H9 (cell line): ENCODE measurements around the gene TSTD1. TPM values are rescaled to one million over a fixed set of nuclear protein-coding genes. Genes with fewer than 3 reads are reported as not detected.
"Not testable (repeated sequence)": the region's sequence is repeated elsewhere in the genome, so short reads cannot be mapped to it uniquely, and the experiment has no call there.

Experiments used
- DNase-seq: peaks from one replicate; pipeline ENCODE4 v3.0.0-alpha.2; 2017
- H2AFZ ChIP-seq: one replicate; pipeline ENCODE4 v1.6.1; 2013; ENCODE audit warnings: mild to moderate bottlenecking, low read length, control low read depth, moderate library complexity
- H2AK5ac ChIP-seq: 2 replicates; pipeline ENCODE4 v1.6.1; 2013; ENCODE audit warnings: low read length, control low read depth, mixed read lengths; ENCODE audit not compliant: insufficient read length
- H2BK120ac ChIP-seq: one replicate; pipeline ENCODE4 v1.6.1; 2013; ENCODE audit warnings: low read depth, mild to moderate bottlenecking, low read length, control low read depth, inconsistent platforms; ENCODE audit not compliant: poor library complexity, severe bottlenecking
- H2BK12ac ChIP-seq: 2 replicates; pipeline ENCODE4 v1.6.1; 2013; ENCODE audit warnings: low read length, control low read depth, mixed read lengths, low read depth; ENCODE audit not compliant: insufficient read length
- H2BK15ac ChIP-seq: 2 replicates; pipeline ENCODE4 v1.6.1; 2013; ENCODE audit warnings: low read depth, low read length, control low read depth
- H2BK20ac ChIP-seq: one replicate; pipeline ENCODE4 v1.6.1; 2013; ENCODE audit warnings: low read depth, mild to moderate bottlenecking, low read length, control low read depth, inconsistent platforms; ENCODE audit not compliant: poor library complexity, severe bottlenecking
- H2BK5ac ChIP-seq: 2 replicates; pipeline ENCODE4 v1.6.1; 2013; ENCODE audit warnings: low read length, control low read depth, mixed read lengths; ENCODE audit not compliant: insufficient read length
- H3K14ac ChIP-seq: 2 replicates; pipeline ENCODE4 v1.6.1; 2013; ENCODE audit warnings: low read length, control low read depth; ENCODE audit not compliant: insufficient read depth
- H3K18ac ChIP-seq: 2 replicates; pipeline ENCODE4 v1.6.1; 2013; ENCODE audit warnings: low read depth, mild to moderate bottlenecking, mixed read lengths, low read length, control low read depth; ENCODE audit not compliant: insufficient read length
- H3K23ac ChIP-seq: 2 replicates; pipeline ENCODE4 v1.6.1; 2013; ENCODE audit warnings: low read length, control low read depth, mixed read lengths, low read depth; ENCODE audit not compliant: insufficient read length
- H3K23me2 ChIP-seq: 2 replicates; pipeline ENCODE4 v1.6.1; 2013; ENCODE audit warnings: low read depth, mild to moderate bottlenecking, mixed read lengths, low read length, control low read depth; ENCODE audit not compliant: insufficient read length, poor library complexity, severe bottlenecking
- H3K27ac ChIP-seq: 2 replicates; pipeline ENCODE4 v1.5.1; 2013; ENCODE audit warnings: low read length, control low read depth, mixed read lengths, low read depth; ENCODE audit not compliant: insufficient read length
- H3K27me3 ChIP-seq: 2 replicates; pipeline ENCODE4 v1.6.1; 2013; ENCODE audit warnings: low read length, control low read depth, inconsistent platforms; ENCODE audit not compliant: insufficient read depth
- H3K4ac ChIP-seq: 2 replicates; pipeline ENCODE4 v1.6.1; 2013; ENCODE audit warnings: low read depth, mild to moderate bottlenecking, control low read depth, inconsistent platforms, low read length, moderate library complexity
- H3K4me1 ChIP-seq: 2 replicates; pipeline ENCODE4 v1.6.1; 2013; ENCODE audit warnings: low read length, control low read depth, inconsistent platforms; ENCODE audit not compliant: insufficient read depth
- H3K4me2 ChIP-seq: 2 replicates; pipeline ENCODE4 v1.6.1; 2013; ENCODE audit warnings: low read length, control low read depth, mixed read lengths; ENCODE audit not compliant: insufficient read length, insufficient read depth
- H3K56ac ChIP-seq: 2 replicates; pipeline ENCODE4 v1.6.1; 2013; ENCODE audit warnings: low read depth, mild to moderate bottlenecking, mixed read lengths, low read length, control low read depth; ENCODE audit not compliant: insufficient read length
- H3K79me1 ChIP-seq: 2 replicates; pipeline ENCODE4 v1.6.1; 2013; ENCODE audit warnings: low read depth, mild to moderate bottlenecking, moderate library complexity, low read length, control low read depth, inconsistent platforms; ENCODE audit not compliant: insufficient read depth, poor library complexity, severe bottlenecking
- H3K79me2 ChIP-seq: 2 replicates; pipeline ENCODE4 v1.6.1; 2013; ENCODE audit warnings: low read length, control low read depth, inconsistent platforms; ENCODE audit not compliant: insufficient read depth
- H3K9ac ChIP-seq: 2 replicates; pipeline ENCODE4 v1.6.1; 2013; ENCODE audit warnings: low read length, control low read depth, mixed read lengths; ENCODE audit not compliant: insufficient read length; ENCODE audit errors: extremely low read depth
- H3K9me3 ChIP-seq: one replicate; pipeline ENCODE4 v1.6.1; 2013; ENCODE audit warnings: low read depth, low read length, inconsistent platforms; ENCODE audit not compliant: control insufficient read depth
- H3T11ph ChIP-seq: one replicate; pipeline ENCODE4 v1.6.1; 2013; ENCODE audit warnings: mild to moderate bottlenecking, low read length, control low read depth, inconsistent platforms
- H4K20me1 ChIP-seq: one replicate; pipeline ENCODE4 v1.6.1; 2013; ENCODE audit not compliant: control insufficient read depth, insufficient read length, insufficient read depth
- H4K5ac ChIP-seq: 2 replicates; pipeline ENCODE4 v1.6.1; 2013; ENCODE audit warnings: low read depth, mild to moderate bottlenecking, mixed read lengths, low read length, control low read depth; ENCODE audit not compliant: insufficient read length
- H4K8ac ChIP-seq: replicated peaks from 2 replicates; pipeline ENCODE4 v1.6.1; 2013; ENCODE audit warnings: low read length, control low read depth, mixed read lengths, low read depth; ENCODE audit not compliant: insufficient read length
- H4K91ac ChIP-seq: 2 replicates; pipeline ENCODE4 v1.6.1; 2013; ENCODE audit warnings: low read depth, mild to moderate bottlenecking, moderate library complexity, mixed read lengths, low read length, control low read depth; ENCODE audit not compliant: insufficient read length
- H3K27ac Mint-ChIP-seq, 3 experiments: 2 replicates in 2 of 3; 3 replicates in 1 of 3; pipeline ENCODE4 v1.8.0; 2020 to 2021; ENCODE audit warnings: mixed read lengths in 3 of 3, mild to moderate bottlenecking in 1 of 3, moderate library complexity in 1 of 3
- H3K27me3 Mint-ChIP-seq: 2 replicates; pipeline ENCODE4 v1.8.0; 2021; ENCODE audit warnings: low read depth, mild to moderate bottlenecking, moderate library complexity, mixed read lengths
- H3K36me3 Mint-ChIP-seq, 3 experiments: 2 replicates in 2 of 3; 3 replicates in 1 of 3; pipeline ENCODE4 v1.8.0; 2020 to 2021; ENCODE audit warnings: low read depth in 3 of 3, mixed read lengths in 3 of 3; ENCODE audit not compliant: insufficient read depth in 1 of 3
- H3K4me1 Mint-ChIP-seq, 2 experiments: 2 replicates each; pipeline ENCODE4 v1.8.0; 2020; ENCODE audit warnings: mixed read lengths in 2 of 2
- H3K4me3 Mint-ChIP-seq, 2 experiments: 2 replicates in 1 of 2; 3 replicates in 1 of 2; pipeline ENCODE4 v1.8.0; 2020 to 2021; ENCODE audit warnings: mild to moderate bottlenecking in 2 of 2, mixed read lengths in 2 of 2, moderate library complexity in 1 of 2
- H3K9me3 Mint-ChIP-seq, 2 experiments: 2 replicates in 1 of 2; 3 replicates in 1 of 2; pipeline ENCODE4 v1.8.0; 2020; ENCODE audit warnings: mild to moderate bottlenecking in 2 of 2, mixed read lengths in 2 of 2, moderate library complexity in 1 of 2
- WGBS: extraction: QIAGEN DNeasy Blood & Tissue Kit; methylation state at CpG from one replicate; pipeline ENCODE4 v1.1.7; 2013; ENCODE audit warnings: missing lambda C conversion rate, low lambda C conversion rate, mixed read lengths; ENCODE audit not compliant: insufficient read length; ENCODE audit errors: extremely low coverage; 5-methylcytosine and 5-hydroxymethylcytosine counted together
- total RNA-seq: library from RNA; stranded (reverse); gene quantifications from 2 replicates; pipeline ENCODE4 v1.2.1, GENCODE V29; 2021

The TSTD1 gene
- total RNA-seq, 1 experiment from 2014 or later, result 73.7 TPM

GRCh38 chr1:161063936-161064335 is 25.2 kb upstream of the TSTD1 start:
- not testable (repeated sequence) for H4K8ac ChIP-seq, H3K27ac Mint-ChIP-seq, H3T11ph ChIP-seq, H2AK5ac ChIP-seq, H3K18ac ChIP-seq, H2BK120ac ChIP-seq, H3K4ac ChIP-seq, H3K9me3 ChIP-seq, H3K79me2 ChIP-seq, H3K4me1 ChIP-seq, H2BK12ac ChIP-seq, H2BK20ac ChIP-seq, H3K14ac ChIP-seq, H2AFZ ChIP-seq, H3K4me2 ChIP-seq, DNase-seq, H4K20me1 ChIP-seq, H3K79me1 ChIP-seq, H3K9ac ChIP-seq, H2BK5ac ChIP-seq, H3K23me2 ChIP-seq, H2BK15ac ChIP-seq, H3K27me3 ChIP-seq, H4K5ac ChIP-seq, H3K23ac ChIP-seq, H3K36me3 Mint-ChIP-seq, H3K56ac ChIP-seq, H4K91ac ChIP-seq, H3K9me3 Mint-ChIP-seq, H3K27ac ChIP-seq
- 0 out of 5 replicates have a peak overlapping the region, but pooled peaks of 1 of the 2 experiments have one; percentile 7 for H3K4me3 Mint-ChIP-seq
- peaks cover 11 to 16% of the 10 kb centered on the region in 2 experiments for H3K4me1 Mint-ChIP-seq
- WGBS, result no CpG with 5 or more reads among the region's 6 CpGs
- H3K27me3 Mint-ChIP-seq, result peaks cover 16% of the 10 kb centered on the region
